Osteocyte (in vitro differentiated cells): ENCODE data around the gene ITGA1. TPM values are rescaled to one million over a fixed set of nuclear protein-coding genes. Genes with fewer than 3 reads are reported as not detected.
A peak's percentile ranks its signal among the peaks of the same experiment; 100 is the strongest.

ENCODE experiments used
- DNase-seq: peaks from one replicate; pipeline ENCODE4 v3.0.0; 2021; ENCODE audit warnings: mixed read lengths; ENCODE audit not compliant: unreplicated experiment; ENCODE audit errors: extremely low spot score
- H3K27ac Mint-ChIP-seq: one replicate; pipeline ENCODE4 v1.8.0; 2021; ENCODE audit warnings: mild to moderate bottlenecking, mixed read lengths; ENCODE audit not compliant: unreplicated experiment
- H3K27me3 Mint-ChIP-seq: one replicate; pipeline ENCODE4 v1.8.0; 2021; ENCODE audit warnings: mixed read lengths; ENCODE audit not compliant: unreplicated experiment
- H3K36me3 Mint-ChIP-seq: one replicate; pipeline ENCODE4 v1.8.0; 2021; ENCODE audit warnings: mixed read lengths; ENCODE audit not compliant: unreplicated experiment
- H3K4me1 Mint-ChIP-seq: one replicate; pipeline ENCODE4 v1.8.0; 2021; ENCODE audit warnings: mixed read lengths; ENCODE audit not compliant: unreplicated experiment
- H3K4me3 Mint-ChIP-seq: one replicate; pipeline ENCODE4 v1.8.0; 2021; ENCODE audit warnings: mild to moderate bottlenecking, moderate library complexity, mixed read lengths; ENCODE audit not compliant: unreplicated experiment
- H3K9me3 Mint-ChIP-seq: one replicate; pipeline ENCODE4 v1.8.0; 2021; ENCODE audit warnings: mixed read lengths; ENCODE audit not compliant: unreplicated experiment
- total RNA-seq: library from RNA; stranded (reverse); gene quantifications from 2 replicates; pipeline ENCODE4 v1.2.1, GENCODE V29; 2021
- TF ChIP-seq, protein P1 (sequence below): fragments of 200-600 bp; sonication (generic); IDR thresholded peaks from 2 replicates; pipeline ENCODE4 v1.5.0; 2021; ENCODE audit warnings: antibody characterized with exemption, mild to moderate bottlenecking, moderate library complexity

Gene ITGA1
- total RNA-seq, 1 donor from 2014 or later, result 150 TPM

- H3K27me3 Mint-ChIP-seq, result no peaks in the 10 kb centered on the region
- H3K4me3 Mint-ChIP-seq, result no peak overlapping the region
- peaks cover 36% of the 10 kb centered on the region for H3K36me3 Mint-ChIP-seq
- peaks cover 26% of the 10 kb centered on the region for H3K4me1 Mint-ChIP-seq
- DNase-seq, result no peak
- no peak overlapping the region for H3K27ac Mint-ChIP-seq
- TF ChIP-seq, protein P1, sequence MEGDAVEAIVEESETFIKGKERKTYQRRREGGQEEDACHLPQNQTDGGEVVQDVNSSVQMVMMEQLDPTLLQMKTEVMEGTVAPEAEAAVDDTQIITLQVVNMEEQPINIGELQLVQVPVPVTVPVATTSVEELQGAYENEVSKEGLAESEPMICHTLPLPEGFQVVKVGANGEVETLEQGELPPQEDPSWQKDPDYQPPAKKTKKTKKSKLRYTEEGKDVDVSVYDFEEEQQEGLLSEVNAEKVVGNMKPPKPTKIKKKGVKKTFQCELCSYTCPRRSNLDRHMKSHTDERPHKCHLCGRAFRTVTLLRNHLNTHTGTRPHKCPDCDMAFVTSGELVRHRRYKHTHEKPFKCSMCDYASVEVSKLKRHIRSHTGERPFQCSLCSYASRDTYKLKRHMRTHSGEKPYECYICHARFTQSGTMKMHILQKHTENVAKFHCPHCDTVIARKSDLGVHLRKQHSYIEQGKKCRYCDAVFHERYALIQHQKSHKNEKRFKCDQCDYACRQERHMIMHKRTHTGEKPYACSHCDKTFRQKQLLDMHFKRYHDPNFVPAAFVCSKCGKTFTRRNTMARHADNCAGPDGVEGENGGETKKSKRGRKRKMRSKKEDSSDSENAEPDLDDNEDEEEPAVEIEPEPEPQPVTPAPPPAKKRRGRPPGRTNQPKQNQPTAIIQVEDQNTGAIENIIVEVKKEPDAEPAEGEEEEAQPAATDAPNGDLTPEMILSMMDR, result no peak
- H3K9me3 Mint-ChIP-seq, result no peaks in the 10 kb centered on the region
Measured at GRCh38 chr5:52943285-52943684, 155.6 kb downstream of the ITGA1 start.

DNA sequence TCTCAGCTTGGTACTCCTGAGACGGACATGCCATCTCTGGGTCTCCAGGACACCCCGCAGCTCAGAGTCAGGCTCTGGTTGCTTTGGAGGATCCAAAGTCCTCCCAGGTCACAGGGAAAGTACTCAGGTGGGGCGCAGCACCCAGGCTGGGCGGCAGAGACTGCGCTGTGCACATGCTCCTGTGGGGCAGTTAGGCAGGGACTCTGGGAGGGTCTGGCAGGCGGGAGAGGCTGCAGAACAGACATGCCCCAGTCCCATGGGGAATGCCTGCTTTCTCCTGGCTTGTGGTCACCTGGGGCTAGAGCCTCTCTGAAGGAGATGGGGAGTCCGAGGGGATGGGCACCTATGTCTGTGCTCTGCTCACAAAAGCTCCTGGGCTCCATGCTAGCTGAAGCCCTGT, 156.1 kb downstream of the ITGA1 start:
- H3K27me3 Mint-ChIP-seq, result no peaks in the 10 kb centered on the region
- no peak for DNase-seq
- no peak overlapping the region for H3K27ac Mint-ChIP-seq

GRCh38 chr5:52945040-52945439, 157.3 kb downstream of the ITGA1 start:
- Mint-ChIP-seq H3K4me3 (no peak overlapping the region), H3K4me1 (peaks cover 40% of the 10 kb centered on the region), H3K36me3 (peaks cover 26% of the 10 kb centered on the region), H3K27me3 (no peaks in the 10 kb centered on the region), H3K9me3 (no peaks in the 10 kb centered on the region), H3K27ac (peak overlapping the region; percentile 7)
- no peak for DNase-seq
- TF ChIP-seq, protein P1, result no peak

More for the DNA sequence above, 156.1 kb downstream of the ITGA1 start:
- H3K4me1 Mint-ChIP-seq, result peaks cover 32% of the 10 kb centered on the region
- no peak overlapping the region for H3K4me3 Mint-ChIP-seq
- TF ChIP-seq, protein P1, result no peak
- no peaks in the 10 kb centered on the region for H3K9me3 Mint-ChIP-seq
- peaks cover 32% of the 10 kb centered on the region for H3K36me3 Mint-ChIP-seq

- Mint-ChIP-seq H3K4me3 (no peak overlapping the region), H3K36me3 (peaks cover 27% of the 10 kb centered on the region), H3K9me3 (no peaks in the 10 kb centered on the region), H3K27me3 (no peaks in the 10 kb centered on the region), H3K4me1 (peaks cover 40% of the 10 kb centered on the region), H3K27ac (peak overlapping the region; percentile 69)
- DNase-seq, result no peak
- TF ChIP-seq, protein P1, result no peak
Measured at GRCh38 chr5:52947208-52947607, 159.5 kb downstream of the ITGA1 start.

DNA sequence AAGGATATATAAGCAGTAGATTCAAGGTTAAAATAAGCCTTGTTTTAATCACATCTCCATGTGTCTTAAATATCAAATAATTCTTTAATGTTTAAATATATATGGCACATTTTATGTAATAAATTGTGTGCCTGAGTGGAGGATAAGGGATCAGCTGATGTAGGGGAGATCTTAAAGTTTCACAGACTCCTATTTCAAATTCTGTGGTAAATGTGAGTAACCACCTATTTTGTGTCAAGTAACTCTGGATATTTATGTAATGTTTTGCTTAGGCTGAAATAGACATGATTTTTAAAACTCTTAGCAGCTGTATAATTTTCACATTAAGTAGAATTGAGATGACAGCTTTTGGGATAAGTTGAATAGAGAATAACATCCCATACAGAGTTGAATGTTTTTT, 160.1 kb downstream of the ITGA1 start:
- TF ChIP-seq, protein P1, result no peak
- H3K27me3 Mint-ChIP-seq, result no peaks in the 10 kb centered on the region
- peak overlapping the region; percentile 69 for H3K27ac Mint-ChIP-seq
- H3K4me3 Mint-ChIP-seq, result no peak overlapping the region
- peaks cover 40% of the 10 kb centered on the region for H3K4me1 Mint-ChIP-seq
- DNase-seq, result no peak
- no peaks in the 10 kb centered on the region for H3K9me3 Mint-ChIP-seq
- H3K36me3 Mint-ChIP-seq, result peaks cover 29% of the 10 kb centered on the region
